WTC11 (cell line): ENCODE data around the gene POLR1G. TPM values are rescaled to one million over a fixed set of nuclear protein-coding genes. Genes with fewer than 3 reads are reported as not detected.
A peak's percentile ranks its signal among the peaks of the same experiment; 100 is the strongest.

Experiments used
- AR ChIP-seq: fragments of 250-450 bp; sonication (Bioruptor Pico); IDR thresholded peaks from 2 replicates; pipeline ENCODE4 v1.9.0; 2021; ENCODE audit warnings: mild to moderate bottlenecking
- CREB1 ChIP-seq: sonication (generic); formaldehyde crosslinking; IDR thresholded peaks from 2 replicates; pipeline ENCODE4 v1.8.0; 2023; ENCODE audit warnings: mild to moderate bottlenecking, missing genetic modification reagents
- CTCF ChIP-seq: fragments of 200-600 bp; IDR thresholded peaks from 2 replicates; pipeline ENCODE4 v1.8.0; 2022; ENCODE audit warnings: antibody characterized with exemption
- E2F5 ChIP-seq: sonication (generic); formaldehyde crosslinking; IDR thresholded peaks from 2 replicates; pipeline ENCODE4 v1.8.1; 2022; ENCODE audit warnings: mild to moderate bottlenecking, moderate library complexity, missing genetic modification reagents
- ESRRA ChIP-seq: sonication (generic); formaldehyde crosslinking; IDR thresholded peaks from 2 replicates; pipeline ENCODE4 v1.8.1; 2022; ENCODE audit warnings: mild to moderate bottlenecking, missing genetic modification reagents, borderline replicate concordance
- GTF2I ChIP-seq: fragments of 250-450 bp; sonication (Bioruptor Pico); conservative IDR thresholded peaks from 2 replicates; pipeline ENCODE4 v1.4.0; 2021; ENCODE audit warnings: mild to moderate bottlenecking
- HMGXB4 ChIP-seq: sonication (generic); formaldehyde crosslinking; IDR thresholded peaks from 2 replicates; pipeline ENCODE4 v1.8.1; 2023; ENCODE audit warnings: mild to moderate bottlenecking, moderate library complexity, missing genetic modification reagents
- JAZF1 ChIP-seq: fragments of 250-450 bp; sonication (Bioruptor Pico); IDR thresholded peaks from 2 replicates; pipeline ENCODE4 v1.9.0; 2021; ENCODE audit warnings: moderate library complexity, mild to moderate bottlenecking, inconsistent platforms
- MAX ChIP-seq: sonication (generic); formaldehyde crosslinking; IDR thresholded peaks from 2 replicates; pipeline ENCODE4 v1.8.0; 2022; ENCODE audit warnings: mild to moderate bottlenecking, missing genetic modification reagents
- MYBL2 ChIP-seq: sonication (generic); formaldehyde crosslinking; IDR thresholded peaks from 2 replicates; pipeline ENCODE4 v1.8.1; 2023; ENCODE audit warnings: mild to moderate bottlenecking, moderate library complexity, missing genetic modification reagents
- NFATC4 ChIP-seq: fragments of 250-450 bp; sonication (Bioruptor Pico); IDR thresholded peaks from 2 replicates; pipeline ENCODE4 v1.9.0; 2021; ENCODE audit warnings: mild to moderate bottlenecking
- OVOL2 ChIP-seq: fragments of 250-450 bp; sonication (Bioruptor Pico); IDR thresholded peaks from 2 replicates; pipeline ENCODE4 v1.9.0; 2021; ENCODE audit warnings: mild to moderate bottlenecking, borderline replicate concordance
- PREB ChIP-seq: sonication (generic); formaldehyde crosslinking; IDR thresholded peaks from 2 replicates; pipeline ENCODE4 v1.8.1; 2022; ENCODE audit warnings: mild to moderate bottlenecking, missing genetic modification reagents, moderate library complexity, borderline replicate concordance
- PRRX2 ChIP-seq: fragments of 250-450 bp; sonication (Bioruptor Pico); IDR thresholded peaks from 2 replicates; pipeline ENCODE4 v1.8.0; 2021; ENCODE audit warnings: mild to moderate bottlenecking
- RORB ChIP-seq: fragments of 250-450 bp; sonication (Bioruptor Pico); IDR thresholded peaks from 2 replicates; pipeline ENCODE4 v1.9.0; 2021; ENCODE audit warnings: mild to moderate bottlenecking
- SMAD3 ChIP-seq: sonication (generic); formaldehyde crosslinking; IDR thresholded peaks from 2 replicates; pipeline ENCODE4 v1.8.0; 2022; ENCODE audit warnings: missing genetic modification reagents, mild to moderate bottlenecking, borderline replicate concordance
- SMAD4 ChIP-seq: sonication (generic); formaldehyde crosslinking; IDR thresholded peaks from 2 replicates; pipeline ENCODE4 v1.8.0; 2022; ENCODE audit warnings: mild to moderate bottlenecking, missing genetic modification reagents
- SOX15 ChIP-seq: fragments of 250-450 bp; sonication (Bioruptor Pico); IDR thresholded peaks from 2 replicates; pipeline ENCODE4 v1.9.0; 2021; ENCODE audit warnings: mild to moderate bottlenecking
- ZBTB21 ChIP-seq: sonication (generic); formaldehyde crosslinking; IDR thresholded peaks from 2 replicates; pipeline ENCODE4 v1.8.1; 2023; ENCODE audit warnings: mild to moderate bottlenecking, missing genetic modification reagents, borderline replicate concordance
- ZBTB43 ChIP-seq: sonication (generic); formaldehyde crosslinking; IDR thresholded peaks from 2 replicates; pipeline ENCODE4 v1.8.1; 2023; ENCODE audit warnings: mild to moderate bottlenecking, missing genetic modification reagents
- ZMAT4 ChIP-seq: fragments of 250-450 bp; sonication (Bioruptor Pico); IDR thresholded peaks from 2 replicates; pipeline ENCODE4 v1.9.0; 2021; ENCODE audit warnings: mild to moderate bottlenecking
- ZNF121 ChIP-seq: sonication (generic); formaldehyde crosslinking; IDR thresholded peaks from 2 replicates; pipeline ENCODE4 v1.8.0; 2023; ENCODE audit warnings: missing genetic modification reagents
- ZNF138 ChIP-seq: sonication (generic); formaldehyde crosslinking; conservative IDR thresholded peaks from 2 replicates; pipeline ENCODE4 v1.8.1; 2022; ENCODE audit warnings: mild to moderate bottlenecking, moderate library complexity, missing genetic modification reagents
- ZNF219 ChIP-seq: sonication (generic); formaldehyde crosslinking; IDR thresholded peaks from 2 replicates; pipeline ENCODE4 v1.8.0; 2023; ENCODE audit warnings: missing genetic modification reagents, mild to moderate bottlenecking, borderline replicate concordance
- ZNF232 ChIP-seq: sonication (generic); formaldehyde crosslinking; IDR thresholded peaks from 2 replicates; pipeline ENCODE4 v1.8.0; 2022; ENCODE audit warnings: mild to moderate bottlenecking, missing genetic modification reagents
- ZNF396 ChIP-seq: fragments of 250-450 bp; sonication (Bioruptor Pico); IDR thresholded peaks from 2 replicates; pipeline ENCODE4 v1.8.0; 2021; ENCODE audit warnings: mild to moderate bottlenecking, moderate library complexity, borderline replicate concordance
- ZNF416 ChIP-seq: fragments of 250-450 bp; sonication (Bioruptor Pico); IDR thresholded peaks from 2 replicates; pipeline ENCODE4 v1.9.0; 2021; ENCODE audit warnings: mild to moderate bottlenecking, inconsistent platforms
- ZNF512 ChIP-seq: sonication (generic); formaldehyde crosslinking; IDR thresholded peaks from 2 replicates; pipeline ENCODE4 v1.8.1; 2022; ENCODE audit warnings: missing genetic modification reagents, borderline replicate concordance
- total RNA-seq: library from RNA; stranded (reverse); gene quantifications from 3 replicates; pipeline ENCODE4 v1.2.3, GENCODE V29; 2021

POLR1G gene
- total RNA-seq, 1 experiment from 2014 or later, result 38.1 TPM

GRCh38 chr19:45428384-45429231 lies 22.2 kb downstream of the POLR1G start (continued):
- TF ChIP-seq CREB1 (CRISPR knock-in tag), result no peak
- no peak for TF ChIP-seq JAZF1 (CRISPR knock-in tag)
- peak; percentile 99 for TF ChIP-seq GTF2I (CRISPR knock-in tag)
- 0 out of 2 replicates have a peak, but pooled peaks have one; percentile 7 for TF ChIP-seq MAX (CRISPR knock-in tag)
- no peak for TF ChIP-seq OVOL2 (CRISPR knock-in tag)
- no peak for TF ChIP-seq RORB (CRISPR knock-in tag)
- TF ChIP-seq MYBL2, result no peak
- TF ChIP-seq ZNF121 (CRISPR knock-in tag), result no peak
- TF ChIP-seq ZNF219, result no peak
- no peak for TF ChIP-seq AR (CRISPR knock-in tag)
- no peak for TF ChIP-seq ZBTB43 (CRISPR knock-in tag)
- TF ChIP-seq ZBTB21 (CRISPR knock-in tag), result no peak
- TF ChIP-seq ESRRA, result no peak
- no peak for TF ChIP-seq ZNF232 (CRISPR knock-in tag)
- no peak for TF ChIP-seq PREB
- no peak for TF ChIP-seq SOX15 (CRISPR knock-in tag)
- TF ChIP-seq HMGXB4 (CRISPR knock-in tag), result peak; percentile 92
- TF ChIP-seq CTCF, result peak; percentile 33; the same call in 1 of the 2 replicates
- TF ChIP-seq PRRX2 (CRISPR knock-in tag), result no peak
- no peak for TF ChIP-seq SMAD4 (CRISPR knock-in tag)
- no peak for TF ChIP-seq ZNF396 (CRISPR knock-in tag)
- TF ChIP-seq ZNF138, result no peak
- no peak for TF ChIP-seq ZNF416 (CRISPR knock-in tag)
- TF ChIP-seq ZNF512 (CRISPR knock-in tag), result no peak
- TF ChIP-seq NFATC4, result no peak
- TF ChIP-seq SMAD3 (CRISPR knock-in tag), result no peak
- no peak for TF ChIP-seq ZMAT4 (CRISPR knock-in tag)
- no peak for TF ChIP-seq E2F5 (CRISPR knock-in tag)
